OCI-LY3 (cell line): ENCODE measurements around the gene GRIN2A.

ENCODE experiments used
- H2AFZ ChIP-seq: fragments of 200-600, 300-600 bp; shearing (Covaris generic); 2 replicates; pipeline ENCODE4 v1.6.0; 2014; ENCODE audit warnings: antibody characterized with exemption, low read depth, low read length
- H3K27ac ChIP-seq: fragments of 200-600, 300-600 bp; sonication (generic); 2 replicates; pipeline ENCODE4 v1.5.1; 2014; ENCODE audit warnings: mild to moderate bottlenecking, low read length, moderate library complexity, mixed read lengths
- H3K27me3 ChIP-seq: fragments of 200-600, 300-600 bp; sonication (generic); 2 replicates; pipeline ENCODE4 v1.6.1; 2014; ENCODE audit warnings: low read depth, low read length, mixed read lengths
- H3K36me3 ChIP-seq: fragments of 200-600, 300-600 bp; sonication (generic); replicated peaks from 2 replicates; pipeline ENCODE3; 2014; ENCODE audit warnings: low read depth, low read length, mixed read lengths
- H3K4me1 ChIP-seq: fragments of 300-600, 200-600 bp; sonication (generic); 2 replicates; pipeline ENCODE4 v1.6.1; 2014; ENCODE audit warnings: low read length, mixed read lengths
- H3K4me2 ChIP-seq: fragments of 200-600, 300-600 bp; sonication (generic); 2 replicates; pipeline ENCODE4 v1.6.1; 2014; ENCODE audit warnings: low read length, mixed read lengths
- H3K4me3 ChIP-seq: fragments of 300-600, 200-600 bp; sonication (generic); 2 replicates; pipeline ENCODE4 v1.5.1; 2014; ENCODE audit warnings: antibody characterized with exemption, mild to moderate bottlenecking, low read length, moderate library complexity
- H3K79me2 ChIP-seq: fragments of 300-600, 200-600 bp; shearing (Covaris generic); 2 replicates; pipeline ENCODE4 v1.6.1; 2014; ENCODE audit warnings: mild to moderate bottlenecking, low read length, mixed read lengths
- H3K9ac ChIP-seq: fragments of 300-600, 200-600 bp; shearing (Covaris generic); 2 replicates; pipeline ENCODE4 v1.6.0; 2014; ENCODE audit warnings: mild to moderate bottlenecking, low read length, moderate library complexity
- H3K9me3 ChIP-seq: fragments of 200-600, 300-600 bp; shearing (Covaris generic); 2 replicates; pipeline ENCODE4 v1.6.1; 2014; ENCODE audit warnings: low read length, mixed read lengths; ENCODE audit not compliant: insufficient read depth
- H4K20me1 ChIP-seq: fragments of 200-600, 300-600 bp; sonication (generic); 2 replicates; pipeline ENCODE4 v1.6.1; 2016; ENCODE audit warnings: low read length, mixed read lengths; ENCODE audit not compliant: insufficient read depth
- EZH2phosphoT487 ChIP-seq: fragments of 200-600 bp; shearing (Covaris generic); IDR thresholded peaks from 2 replicates; pipeline ENCODE4 v1.6.1; 2018; ENCODE audit warnings: antibody characterized with exemption, mixed run types, low read depth
- TF ChIP-seq, protein P1 (sequence below): fragments of 200-600, 300-600 bp; sonication (generic); IDR thresholded peaks from 2 replicates; pipeline ENCODE4 v1.5.1; 2014; ENCODE audit warnings: antibody characterized with exemption, low read length, low read depth

GRIN2A gene

DNA sequence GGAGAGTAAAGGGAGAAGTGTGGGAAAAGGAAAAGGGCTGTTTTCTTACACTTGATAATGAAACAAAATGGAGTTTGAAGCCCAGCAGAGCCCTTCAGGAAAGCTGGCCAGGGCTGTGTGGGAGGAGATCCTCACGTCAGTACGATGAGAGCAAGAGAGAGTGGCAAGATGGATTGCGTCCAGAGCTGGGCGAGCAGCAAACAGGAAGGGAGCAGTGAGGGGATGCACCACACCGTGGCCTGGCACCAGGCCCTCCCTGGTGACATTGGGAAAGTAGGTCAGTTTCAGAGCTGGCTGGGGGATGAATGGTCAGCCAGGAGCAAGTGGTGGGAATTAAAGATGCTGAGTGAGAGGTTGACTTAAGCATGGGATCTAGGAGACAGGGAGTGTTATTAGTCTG, 273.6 kb downstream of the GRIN2A start:
- no peaks in the 10 kb centered on the region for H3K79me2 ChIP-seq
- no peak overlapping the region for H3K27ac ChIP-seq
- H3K27me3 ChIP-seq = no peaks in the 10 kb centered on the region
- H3K4me1 ChIP-seq = peaks cover 32% of the 10 kb centered on the region
- no peak overlapping the region for H3K9ac ChIP-seq
- no peak overlapping the region for H2AFZ ChIP-seq
- H3K9me3 ChIP-seq = no peaks in the 10 kb centered on the region
- H3K4me3 ChIP-seq = no peak overlapping the region
- TF ChIP-seq, protein P1, sequence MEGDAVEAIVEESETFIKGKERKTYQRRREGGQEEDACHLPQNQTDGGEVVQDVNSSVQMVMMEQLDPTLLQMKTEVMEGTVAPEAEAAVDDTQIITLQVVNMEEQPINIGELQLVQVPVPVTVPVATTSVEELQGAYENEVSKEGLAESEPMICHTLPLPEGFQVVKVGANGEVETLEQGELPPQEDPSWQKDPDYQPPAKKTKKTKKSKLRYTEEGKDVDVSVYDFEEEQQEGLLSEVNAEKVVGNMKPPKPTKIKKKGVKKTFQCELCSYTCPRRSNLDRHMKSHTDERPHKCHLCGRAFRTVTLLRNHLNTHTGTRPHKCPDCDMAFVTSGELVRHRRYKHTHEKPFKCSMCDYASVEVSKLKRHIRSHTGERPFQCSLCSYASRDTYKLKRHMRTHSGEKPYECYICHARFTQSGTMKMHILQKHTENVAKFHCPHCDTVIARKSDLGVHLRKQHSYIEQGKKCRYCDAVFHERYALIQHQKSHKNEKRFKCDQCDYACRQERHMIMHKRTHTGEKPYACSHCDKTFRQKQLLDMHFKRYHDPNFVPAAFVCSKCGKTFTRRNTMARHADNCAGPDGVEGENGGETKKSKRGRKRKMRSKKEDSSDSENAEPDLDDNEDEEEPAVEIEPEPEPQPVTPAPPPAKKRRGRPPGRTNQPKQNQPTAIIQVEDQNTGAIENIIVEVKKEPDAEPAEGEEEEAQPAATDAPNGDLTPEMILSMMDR = no peak
- TF ChIP-seq EZH2phosphoT487 = no peak
- no peak overlapping the region for H3K4me2 ChIP-seq
- H4K20me1 ChIP-seq = no peaks in the 10 kb centered on the region
- no peaks in the 10 kb centered on the region for H3K36me3 ChIP-seq

DNA sequence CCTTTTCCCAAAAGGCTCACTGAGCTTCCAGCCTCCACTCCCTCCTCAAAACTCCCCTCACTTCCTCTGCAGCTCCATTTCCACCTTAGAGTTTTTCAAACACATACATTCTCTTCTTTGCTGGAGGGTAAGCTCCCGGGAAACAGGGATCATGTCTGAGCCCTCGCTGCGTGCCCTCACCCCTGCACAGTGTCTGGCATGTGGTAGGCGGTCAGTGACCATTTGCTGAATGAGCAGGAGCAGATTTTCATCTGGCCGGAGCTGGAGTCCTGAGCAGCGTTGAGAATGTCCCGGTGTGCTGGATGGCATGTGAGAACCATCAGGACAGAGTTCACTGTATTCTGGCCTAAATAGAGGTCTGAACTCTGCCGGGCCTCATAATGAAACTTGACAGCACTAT, 274.5 kb downstream of the GRIN2A start:
- Histone ChIP-seq H3K27me3 (no peaks in the 10 kb centered on the region), H3K36me3 (no peaks in the 10 kb centered on the region), H2AFZ (no peak overlapping the region)

DNA sequence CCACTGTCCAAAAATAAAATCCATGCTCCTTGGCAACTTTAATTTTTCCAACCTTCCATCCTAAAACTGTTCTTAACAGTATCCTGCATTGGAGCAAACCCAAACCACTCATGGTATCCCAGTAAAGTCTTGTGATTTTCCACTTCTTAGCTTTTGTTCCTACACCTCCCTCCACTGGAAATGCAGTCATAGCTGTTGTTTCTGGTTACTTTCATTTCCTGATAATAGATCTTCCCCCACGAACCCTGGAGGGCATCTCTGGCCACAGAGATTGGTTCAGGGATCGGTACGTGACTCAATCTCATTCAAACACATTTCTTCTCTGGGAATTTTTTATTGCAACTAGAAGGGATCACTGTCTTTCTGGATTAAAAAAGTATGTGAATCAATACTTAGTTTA, 276.0 kb downstream of the GRIN2A start:
- Histone ChIP-seq H4K20me1 (no peaks in the 10 kb centered on the region), H3K4me1 (peaks cover 18% of the 10 kb centered on the region), H3K36me3 (no peaks in the 10 kb centered on the region), H3K9ac (no peak overlapping the region), H2AFZ (0 out of 2 replicates have a peak overlapping the region, but pooled peaks have one; percentile 42), H3K9me3 (no peaks in the 10 kb centered on the region), H3K4me3 (no peak overlapping the region), H3K4me2 (peak overlapping the region; percentile 18), H3K79me2 (no peaks in the 10 kb centered on the region), H3K27me3 (no peaks in the 10 kb centered on the region), H3K27ac (no peak overlapping the region)
- TF ChIP-seq, protein P1 = no peak
- TF ChIP-seq EZH2phosphoT487 = no peak

More for the DNA sequence above, 274.5 kb downstream of the GRIN2A start:
- Histone ChIP-seq H3K4me3 (no peak overlapping the region), H3K79me2 (no peaks in the 10 kb centered on the region), H3K4me2 (no peak overlapping the region), H3K9me3 (no peaks in the 10 kb centered on the region), H3K27ac (no peak overlapping the region), H4K20me1 (no peaks in the 10 kb centered on the region), H3K9ac (no peak overlapping the region), H3K4me1 (peaks cover 23% of the 10 kb centered on the region)
- TF ChIP-seq, protein P1 = no peak
- TF ChIP-seq EZH2phosphoT487 = no peak

DNA sequence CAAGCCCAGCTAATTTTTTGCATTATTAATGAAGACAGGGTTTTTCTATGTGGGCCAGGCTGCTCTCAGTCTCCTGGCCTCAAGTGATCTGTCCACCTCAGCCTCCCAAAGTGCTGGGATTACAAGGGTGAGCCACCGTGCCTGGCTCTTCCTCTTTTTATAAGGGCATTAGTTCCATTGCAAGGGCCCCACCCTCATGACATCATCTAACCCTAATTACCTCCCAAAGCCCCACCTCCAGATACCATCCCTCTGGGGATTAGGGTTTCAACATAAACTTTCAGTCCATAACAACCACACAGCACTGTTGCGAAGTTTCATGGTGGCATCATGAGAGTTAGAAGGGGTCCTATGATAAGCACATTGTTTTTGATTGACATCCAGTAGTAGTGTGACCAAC, 277.7 kb downstream of the GRIN2A start:
- Histone ChIP-seq H3K9ac (no peak overlapping the region), H2AFZ (no peak overlapping the region), H3K4me3 (no peak overlapping the region), H3K4me2 (no peak overlapping the region), H3K9me3 (no peaks in the 10 kb centered on the region), H3K4me1 (peaks cover 18% of the 10 kb centered on the region), H3K36me3 (no peaks in the 10 kb centered on the region), H3K79me2 (no peaks in the 10 kb centered on the region), H4K20me1 (no peaks in the 10 kb centered on the region), H3K27me3 (no peaks in the 10 kb centered on the region), H3K27ac (no peak overlapping the region)
- no peak for TF ChIP-seq EZH2phosphoT487
- TF ChIP-seq, protein P1 = no peak
